DMS53 treated with DMSO at 0.1 percent for 48 hours (cell line): ENCODE measurements around the gene PRM2.

Experiments used
- DNase-seq: peaks from one replicate; lab custom pipeline; 2025; ENCODE audit not compliant: unreplicated experiment; lab: John Stamatoyannopoulos, UW

PRM2 gene

GRCh38 chr16:11249233-11250061 lies 26.8 kb downstream of the PRM2 start:
- no peak for DNase-seq

GRCh38 chr16:11248133-11248532 lies 28.1 kb downstream of the PRM2 start:
- DNase-seq = no peak

GRCh38 chr16:11245988-11246387 lies 30.3 kb downstream of the PRM2 start:
- no peak for DNase-seq

- no peak for DNase-seq
These were observed 31.0 kb downstream of the PRM2 start for GRCh38 chr16:11245222-11245737.

- no peak for DNase-seq
These were observed 33.6 kb downstream of the PRM2 start for GRCh38 chr16:11242658-11243057.

DNA sequence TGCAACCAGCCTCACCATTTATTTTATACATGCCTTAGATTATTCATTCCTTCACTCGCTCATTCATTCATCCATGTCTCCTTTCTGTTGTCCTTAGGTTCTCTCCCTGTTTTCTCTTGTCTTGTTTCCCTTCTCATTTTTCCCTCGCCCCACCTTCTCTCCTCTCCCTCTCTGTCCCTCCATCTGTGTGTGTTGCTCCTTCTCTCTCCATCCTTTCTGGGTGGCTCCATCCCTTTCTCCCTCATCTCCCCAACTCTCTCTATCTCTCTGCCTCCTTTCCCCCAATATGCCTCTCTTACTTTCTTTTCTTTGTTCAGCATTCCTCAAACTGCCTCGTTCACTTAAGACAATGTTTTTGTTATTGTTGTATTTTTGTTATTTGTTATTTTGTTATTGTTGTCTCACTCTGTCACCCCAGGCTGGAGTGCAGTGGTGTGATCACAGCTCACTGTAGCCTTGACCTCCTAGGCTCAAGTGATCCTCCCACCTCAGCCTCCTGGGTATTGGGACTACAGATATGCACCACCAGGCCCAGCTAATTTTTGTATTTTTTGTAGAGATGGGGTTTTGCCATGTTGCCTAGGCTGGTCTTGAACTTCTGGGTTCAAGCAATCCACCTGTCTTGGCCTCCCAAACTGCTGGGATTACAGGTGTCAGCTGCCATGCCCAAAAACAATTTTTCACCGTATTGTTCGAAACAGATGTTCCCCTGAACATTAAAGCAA lies 34.6 kb downstream of the PRM2 start:
- no peak for DNase-seq

- DNase-seq = no peak
These were observed 35.4 kb downstream of the PRM2 start for GRCh38 chr16:11240636-11241473.

DNA sequence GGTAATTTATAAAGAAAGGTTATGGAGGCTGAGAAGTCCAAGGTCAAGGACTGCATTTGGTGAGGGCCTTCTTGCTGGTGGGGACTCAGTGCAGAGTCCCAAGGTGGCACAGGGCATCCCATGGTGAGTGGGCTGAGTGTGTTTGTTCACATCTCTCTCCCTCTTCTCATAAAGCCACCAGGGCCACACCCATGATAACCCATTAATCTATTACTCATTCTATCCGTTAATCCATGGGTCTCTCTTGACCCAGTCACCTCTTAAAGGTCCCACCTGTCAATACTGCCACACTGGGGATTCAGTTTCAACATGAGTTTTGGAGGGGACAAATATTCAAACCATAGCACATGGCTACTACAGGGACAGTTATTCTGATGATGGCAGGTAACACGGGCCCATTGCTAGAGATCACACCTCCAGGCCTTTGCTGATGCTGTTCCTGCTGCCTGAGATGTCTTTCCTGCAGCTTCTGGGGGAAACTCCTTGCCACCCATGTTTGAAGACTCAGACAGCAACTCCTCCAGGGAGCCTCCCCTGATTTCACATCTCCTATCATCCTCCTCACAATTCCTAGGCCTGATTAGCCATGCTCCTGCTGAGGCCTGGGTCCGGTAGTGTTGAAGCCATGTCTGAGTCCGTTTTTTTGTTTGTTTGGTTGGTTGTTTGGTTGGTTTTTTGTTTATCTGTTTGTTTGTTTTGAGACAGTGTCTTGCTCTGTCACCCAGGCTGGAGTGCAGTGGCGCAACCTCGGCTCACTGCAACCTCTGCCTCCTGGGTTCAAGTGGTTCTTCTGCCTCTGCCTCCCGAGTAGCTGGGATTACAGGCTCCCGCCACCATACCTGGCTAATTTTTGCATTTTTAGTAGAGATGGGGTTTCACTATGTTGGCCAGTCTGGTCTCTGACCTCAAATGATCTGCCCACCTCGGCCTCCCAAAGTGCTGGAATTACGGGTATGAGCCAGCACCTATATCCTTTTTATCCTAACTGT lies 36.3 kb downstream of the PRM2 start:
- no peak for DNase-seq

- no peak for DNase-seq
These were observed 37.7 kb downstream of the PRM2 start for GRCh38 chr16:11238272-11239202.

- DNase-seq = no peak
These were observed 39.6 kb downstream of the PRM2 start for GRCh38 chr16:11236461-11237254.

DNA sequence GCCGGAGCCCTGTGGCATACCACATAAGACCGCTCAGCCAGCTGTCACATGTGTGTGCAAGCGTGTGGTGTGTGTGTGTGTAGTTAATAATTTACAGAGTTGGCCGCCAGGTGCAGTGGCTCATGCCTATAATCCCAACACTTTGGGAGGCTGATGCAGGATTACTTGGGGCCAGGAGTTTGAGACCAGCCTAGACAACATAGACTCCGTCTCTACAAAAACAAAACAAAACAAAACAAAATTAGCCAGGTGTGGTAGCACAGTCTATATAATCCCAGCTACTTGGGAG lies 40.6 kb downstream of the PRM2 start:
- peak; percentile 78 for DNase-seq

DNA sequence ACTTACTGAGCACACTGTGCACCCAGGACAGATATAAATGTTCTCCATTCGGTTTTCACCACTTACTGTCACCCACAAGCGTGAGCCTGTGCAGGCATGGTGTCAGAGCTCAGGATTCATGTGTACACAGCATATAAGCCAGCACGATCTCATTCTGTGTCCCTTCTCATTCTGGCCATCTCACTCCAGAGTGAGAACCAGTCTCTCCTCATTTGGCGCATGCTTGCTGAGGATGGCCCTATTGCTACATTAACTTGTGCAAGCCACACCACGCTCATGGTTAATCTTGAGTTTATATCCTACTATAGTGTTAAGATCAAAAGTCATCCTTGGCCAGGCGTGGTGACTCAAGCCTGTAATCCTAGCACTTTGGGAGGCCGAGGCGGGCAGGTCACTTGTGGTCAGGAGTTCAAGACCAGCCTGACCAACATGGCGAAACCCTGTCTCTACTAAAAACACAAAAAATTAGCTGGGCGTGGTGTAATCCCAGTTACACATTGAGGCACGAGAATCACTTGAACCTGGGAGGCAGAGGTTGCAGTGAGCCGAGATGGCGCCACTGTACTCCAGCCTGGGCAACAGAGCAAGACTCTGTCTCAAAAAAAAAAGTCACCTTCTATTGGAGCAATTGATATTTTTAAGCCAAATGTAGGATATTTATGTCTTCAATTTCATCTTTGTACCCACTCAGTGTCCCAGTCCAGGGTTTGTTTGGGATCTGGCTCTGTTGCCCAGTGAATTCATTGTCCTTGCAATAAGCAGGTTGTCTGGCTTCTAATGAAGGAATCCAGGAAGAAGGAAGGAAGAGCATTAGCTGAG lies 41.2 kb downstream of the PRM2 start:
- DNase-seq = no peak

GRCh38 chr16:11233727-11234376 lies 42.4 kb downstream of the PRM2 start:
- DNase-seq = no peak

- DNase-seq = no peak
These were observed 43.2 kb downstream of the PRM2 start for GRCh38 chr16:11232852-11233726.

DNA sequence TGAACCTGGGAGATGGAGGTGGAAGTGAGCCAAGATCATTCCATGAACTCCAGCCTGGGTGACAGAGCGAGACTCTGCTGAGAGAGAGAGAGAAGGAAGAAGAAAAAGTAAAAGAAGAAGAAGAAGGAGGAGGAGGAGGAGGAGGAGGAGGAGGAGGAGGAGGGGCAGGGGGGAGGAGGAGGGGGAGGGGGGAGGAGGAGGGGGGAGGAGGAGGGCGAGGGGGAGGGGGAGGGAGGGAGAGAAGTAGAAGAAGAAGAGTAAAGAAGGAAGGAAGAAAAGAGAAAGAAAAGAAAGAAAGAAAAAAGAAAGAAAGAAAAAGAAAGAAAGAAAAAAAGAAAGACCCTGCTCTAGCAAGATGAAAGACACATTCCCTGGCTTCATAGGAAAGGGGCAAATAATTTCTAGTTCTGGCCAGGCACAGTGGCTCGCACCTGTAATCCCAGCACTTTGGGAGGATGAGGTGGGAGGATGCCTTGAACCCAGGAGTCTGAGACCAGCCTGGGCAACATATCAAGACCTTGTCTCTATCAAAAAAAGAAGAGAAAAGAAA lies 43.9 kb downstream of the PRM2 start:
- no peak for DNase-seq
